Measurements from ENCODE around the gene OR4D2.

DNA sequence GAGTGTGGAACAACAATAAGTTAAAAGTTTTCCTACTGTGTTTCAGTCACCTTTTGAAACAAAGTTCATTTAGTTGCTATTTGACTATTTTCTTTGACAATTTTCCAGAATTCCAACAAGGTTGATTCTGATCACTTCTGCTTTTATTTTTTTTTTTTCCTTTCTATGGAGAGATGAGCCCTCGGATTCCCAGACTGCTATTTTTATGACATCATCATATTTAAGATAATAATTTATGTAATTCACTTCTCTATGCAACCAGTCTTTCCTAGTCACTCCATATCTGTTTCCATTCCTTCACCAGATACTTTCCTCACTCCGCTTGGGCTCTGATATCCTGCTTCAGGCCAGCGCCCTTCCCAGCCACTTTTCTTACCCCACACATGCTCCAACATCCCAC lies 8.1 kb downstream of the OR4D2 start:
- TF ChIP-seq CTCF (conservative IDR thresholded peaks at IDR 0.05; ENCODE audit: low read length) (no peak), EZH2phosphoT487 (IDR thresholded peaks at IDR 0.05; ENCODE audit: borderline replicate concordance) (no peak)

Data from Loucy (cell line).